Activated naive CD8-positive, alpha-beta T cell treated with anti-CD3 and anti-CD28 coated beads, Interleukin-2, amount 10 ng/mL, durations not matched to agents 7 days and 5 days (primary cell): ENCODE data around the gene IL32. TPM values are rescaled to one million over a fixed set of nuclear protein-coding genes. Genes with fewer than 3 reads are reported as not detected.

Source experiments
- ATAC-seq: fragments of 150-1000 bp; cut with Tn5 transposase; one replicate; pipeline ENCODE4 v1.10.0; 2021; ENCODE audit warnings: low read depth, moderate library complexity
- POLR2A ChIA-PET: fragments of 350-600 bp; sonication (Branson Sonifier 250); formaldehyde crosslinking; loops from one replicate; lab custom pipeline; 2021; ENCODE audit warnings: antibody characterized with exemption; lab: Charles Lee
- DNase-seq: peaks from one replicate; pipeline ENCODE4 v3.0.0; 2021
- H3K27ac Mint-ChIP-seq: one replicate; pipeline ENCODE4 v1.8.0; 2022; ENCODE audit warnings: mild to moderate bottlenecking, mixed read lengths
- H3K27me3 Mint-ChIP-seq: one replicate; pipeline ENCODE4 v1.8.0; 2022; ENCODE audit warnings: mild to moderate bottlenecking, moderate library complexity, mixed read lengths
- H3K36me3 Mint-ChIP-seq: one replicate; pipeline ENCODE4 v1.8.0; 2021; ENCODE audit warnings: mild to moderate bottlenecking, mixed read lengths
- H3K4me1 Mint-ChIP-seq: one replicate; pipeline ENCODE4 v1.8.0; 2021; ENCODE audit warnings: mixed read lengths
- H3K4me3 Mint-ChIP-seq: one replicate; pipeline ENCODE4 v1.8.0; 2022; ENCODE audit warnings: mild to moderate bottlenecking, moderate library complexity, mixed read lengths
- H3K9me3 Mint-ChIP-seq: one replicate; pipeline ENCODE4 v1.8.0; 2021; ENCODE audit warnings: mixed read lengths
- total RNA-seq, 2 experiments: library from RNA; stranded (reverse); gene quantifications; one replicate each; pipeline ENCODE4 v1.2.3, GENCODE V29; 2021

Gene IL32
- total RNA-seq, 2 experiments from 2014 or later = 2,319 to 2,425 TPM

GRCh38 chr16:3084969-3085670 is 19.7 kb downstream of the IL32 start:
- Mint-ChIP-seq H3K27me3 (no peaks in the 10 kb centered on the region), H3K27ac (no peak overlapping the region), H3K36me3 (peaks cover 8% of the 10 kb centered on the region), H3K4me3 (no peak overlapping the region), H3K9me3 (peaks cover 3% of the 10 kb centered on the region), H3K4me1 (peaks cover 32% of the 10 kb centered on the region)
- POLR2A ChIA-PET = no interaction called here
- DNase-seq (no peak), ATAC-seq (no peak)

GRCh38 chr16:3085868-3086595 is 20.6 kb downstream of the IL32 start:
- no peaks in the 10 kb centered on the region for H3K9me3 Mint-ChIP-seq
- H3K4me1 Mint-ChIP-seq = peaks cover 31% of the 10 kb centered on the region
- no peaks in the 10 kb centered on the region for H3K27me3 Mint-ChIP-seq
- peaks cover 3% of the 10 kb centered on the region for H3K36me3 Mint-ChIP-seq
- H3K27ac Mint-ChIP-seq = peak overlapping the region; percentile 16
- DNase-seq (no peak), ATAC-seq (no peak)
- H3K4me3 Mint-ChIP-seq = no peak overlapping the region
- POLR2A ChIA-PET = interaction anchor here (4.0 kb wide), 1 partner anchor 11 kb away, joined by 21 read pairs; no protein-coding TSS in a partner anchor

- Mint-ChIP-seq H3K27me3 (no peaks in the 10 kb centered on the region), H3K27ac (peak overlapping the region; percentile 21), H3K4me3 (no peak overlapping the region), H3K9me3 (no peaks in the 10 kb centered on the region), H3K4me1 (peaks cover 34% of the 10 kb centered on the region), H3K36me3 (no peaks in the 10 kb centered on the region)
- DNase-seq (no peak), ATAC-seq (no peak)
- POLR2A ChIA-PET = interaction anchor here (0.7 to 4.0 kb wide), 5 partner anchors 12 to 28 kb away, joined by 3 to 21 read pairs (median 4); partner anchors contain the start of gene IL32
These were observed 21.3 kb downstream of the IL32 start for GRCh38 chr16:3086596-3087242.

GRCh38 chr16:3087243-3088235 is 22.1 kb downstream of the IL32 start:
- peak overlapping the region; percentile 54 for H3K27ac Mint-ChIP-seq

GRCh38 chr16:3088450-3088849 is 23.0 kb downstream of the IL32 start:
- H3K4me3 Mint-ChIP-seq = no peak overlapping the region
- H3K9me3 Mint-ChIP-seq = no peaks in the 10 kb centered on the region
- H3K27me3 Mint-ChIP-seq = no peaks in the 10 kb centered on the region
- peaks cover 31% of the 10 kb centered on the region for H3K4me1 Mint-ChIP-seq
- POLR2A ChIA-PET = interaction anchor here (1.2 to 4.0 kb wide), 3 partner anchors 8 to 22 kb away, joined by 4 to 21 read pairs (median 15); partner anchors contain the start of gene IL32
- H3K27ac Mint-ChIP-seq = peak overlapping the region; percentile 54
- no peak for ATAC-seq
- H3K36me3 Mint-ChIP-seq = no peaks in the 10 kb centered on the region
- DNase-seq = no peak

More at GRCh38 chr16:3087243-3088235, 22.1 kb downstream of the IL32 start:
- DNase-seq = no peak
- ATAC-seq = no peak
- H3K4me3 Mint-ChIP-seq = no peak overlapping the region
- no peaks in the 10 kb centered on the region for H3K36me3 Mint-ChIP-seq
- H3K4me1 Mint-ChIP-seq = peaks cover 34% of the 10 kb centered on the region
- POLR2A ChIA-PET = interaction anchor here (0.6 to 4.0 kb wide), 6 partner anchors 12 to 89 kb away, joined by 3 to 21 read pairs (median 4); partner anchors contain the start of gene IL32
- no peaks in the 10 kb centered on the region for H3K9me3 Mint-ChIP-seq
- H3K27me3 Mint-ChIP-seq = no peaks in the 10 kb centered on the region

GRCh38 chr16:3088925-3089716 is 23.7 kb downstream of the IL32 start:
- Mint-ChIP-seq H3K27ac (no peak overlapping the region), H3K4me1 (peaks cover 29% of the 10 kb centered on the region), H3K27me3 (no peaks in the 10 kb centered on the region), H3K4me3 (no peak overlapping the region), H3K36me3 (no peaks in the 10 kb centered on the region), H3K9me3 (no peaks in the 10 kb centered on the region)
- ATAC-seq (no peak), DNase-seq (no peak)
- POLR2A ChIA-PET = interaction anchor here (1.2 to 4.0 kb wide), 2 partner anchors 9 to 14 kb away, joined by 4 to 21 read pairs; no protein-coding TSS in a partner anchor

- H3K27me3 Mint-ChIP-seq = no peaks in the 10 kb centered on the region
- no peak for DNase-seq
- ATAC-seq = no peak
- H3K27ac Mint-ChIP-seq = no peak overlapping the region
- no peak overlapping the region for H3K4me3 Mint-ChIP-seq
- H3K4me1 Mint-ChIP-seq = peaks cover 28% of the 10 kb centered on the region
- no peaks in the 10 kb centered on the region for H3K9me3 Mint-ChIP-seq
- POLR2A ChIA-PET = interaction anchor here (1.2 to 4.0 kb wide), 2 partner anchors 9 to 15 kb away, joined by 4 to 21 read pairs; no protein-coding TSS in a partner anchor
- peaks cover 4% of the 10 kb centered on the region for H3K36me3 Mint-ChIP-seq
These were observed 24.5 kb downstream of the IL32 start for GRCh38 chr16:3089717-3090592.

- DNase-seq (no peak), ATAC-seq (no peak)
- Mint-ChIP-seq H3K4me1 (peaks cover 26% of the 10 kb centered on the region), H3K27ac (peak overlapping the region; percentile 70), H3K4me3 (no peak overlapping the region), H3K9me3 (no peaks in the 10 kb centered on the region), H3K27me3 (no peaks in the 10 kb centered on the region), H3K36me3 (peaks cover 4% of the 10 kb centered on the region)
- POLR2A ChIA-PET = interaction anchor here (0.5 to 2.3 kb wide), 4 partner anchors 14 to 43 kb away, joined by 3 to 11 read pairs (median 4); partner anchors contain the start of gene IL32
These were observed 26.1 kb downstream of the IL32 start for GRCh38 chr16:3091551-3091950.

- H3K27me3 Mint-ChIP-seq = no peaks in the 10 kb centered on the region
- H3K4me1 Mint-ChIP-seq = peaks cover 26% of the 10 kb centered on the region
- POLR2A ChIA-PET = interaction anchor here (0.7 to 2.3 kb wide), 3 partner anchors 13 to 34 kb away, joined by 3 to 11 read pairs (median 7); partner anchors contain the start of gene IL32
- no peaks in the 10 kb centered on the region for H3K9me3 Mint-ChIP-seq
- H3K27ac Mint-ChIP-seq = no peak overlapping the region
- ATAC-seq (no peak), DNase-seq (no peak)
- H3K36me3 Mint-ChIP-seq = peaks cover 4% of the 10 kb centered on the region
- no peak overlapping the region for H3K4me3 Mint-ChIP-seq
These were observed 27.1 kb downstream of the IL32 start for GRCh38 chr16:3092501-3092941.

GRCh38 chr16:3094289-3095027 is 29.0 kb downstream of the IL32 start:
- POLR2A ChIA-PET = interaction anchor here (0.9 to 2.5 kb wide), 5 partner anchors 19 to 36 kb away, joined by 3 to 42 read pairs (median 5); no protein-coding TSS in a partner anchor
- Mint-ChIP-seq H3K4me1 (peaks cover 23% of the 10 kb centered on the region), H3K36me3 (peaks cover 4% of the 10 kb centered on the region), H3K9me3 (no peaks in the 10 kb centered on the region), H3K27ac (peak overlapping the region; percentile 54), H3K27me3 (peaks cover 2% of the 10 kb centered on the region), H3K4me3 (peak overlapping the region; percentile 8)
- no peak for DNase-seq
- peak; percentile 37 for ATAC-seq
